NCI-H2107 (cell line): ENCODE data around the gene MRC2.

Experiments
- DNase-seq: peaks from one replicate; lab custom pipeline; 2025; lab: John Stamatoyannopoulos, UW

The MRC2 gene

GRCh38 chr17:62701706-62702085, 74.2 kb downstream of the MRC2 start:
- DNase-seq: no peak

GRCh38 chr17:62702746-62703260, 75.3 kb downstream of the MRC2 start:
- DNase-seq: no peak

GRCh38 chr17:62703261-62703775, 75.8 kb downstream of the MRC2 start:
- no peak for DNase-seq

- peak; percentile 49 for DNase-seq
These were observed 76.4 kb downstream of the MRC2 start for GRCh38 chr17:62703776-62704380.

- no peak for DNase-seq
These were observed 77.0 kb downstream of the MRC2 start for GRCh38 chr17:62704381-62704971.

GRCh38 chr17:62705156-62705777, 77.8 kb downstream of the MRC2 start:
- no peak for DNase-seq

- DNase-seq: no peak
These were observed 78.5 kb downstream of the MRC2 start for GRCh38 chr17:62705778-62706597.

- DNase-seq: no peak
These were observed 79.3 kb downstream of the MRC2 start for GRCh38 chr17:62706598-62707424.

- no peak for DNase-seq
These were observed 79.9 kb downstream of the MRC2 start for GRCh38 chr17:62707425-62707739.

GRCh38 chr17:62708587-62708986, 81.1 kb downstream of the MRC2 start:
- DNase-seq: no peak

- DNase-seq: no peak
These were observed 84.7 kb downstream of the MRC2 start for GRCh38 chr17:62712171-62712581.

GRCh38 chr17:62713086-62713881, 85.8 kb downstream of the MRC2 start:
- no peak for DNase-seq

- no peak for DNase-seq
These were observed 86.7 kb downstream of the MRC2 start for GRCh38 chr17:62714016-62714777.

GRCh38 chr17:62715882-62716390, 88.5 kb downstream of the MRC2 start:
- DNase-seq: no peak

- no peak for DNase-seq
These were observed 89.5 kb downstream of the MRC2 start for GRCh38 chr17:62716834-62717588.

- DNase-seq: no peak
These were observed 90.1 kb downstream of the MRC2 start for GRCh38 chr17:62717589-62717855.

- no peak for DNase-seq
These were observed 90.4 kb downstream of the MRC2 start for GRCh38 chr17:62717889-62718288.

- no peak for DNase-seq
These were observed 91.0 kb downstream of the MRC2 start for GRCh38 chr17:62718429-62718828.

GRCh38 chr17:62719586-62719985, 92.1 kb downstream of the MRC2 start:
- no peak for DNase-seq
